KMS-11 (cell line): ENCODE data around the gene REEP1.
A peak's percentile ranks its signal among the peaks of the same experiment; 100 is the strongest.

Experiments
- H2AFZ ChIP-seq: fragments of 200-600 bp; sonication (generic); 2 replicates; pipeline ENCODE4 v1.6.1; 2016; ENCODE audit warnings: antibody characterized with exemption, mixed run types, low read depth
- H3K27ac ChIP-seq: fragments of 200-600 bp; sonication (generic); 2 replicates; pipeline ENCODE4 v1.6.1; 2016; ENCODE audit warnings: mild to moderate bottlenecking, mixed run types
- H3K27me3 ChIP-seq: fragments of 200-600 bp; sonication (generic); 2 replicates; pipeline ENCODE4 v1.6.1; 2017; ENCODE audit warnings: mild to moderate bottlenecking, low read depth, mixed run types, moderate library complexity; ENCODE audit not compliant: insufficient read depth
- H3K36me3 ChIP-seq: fragments of 200-600 bp; sonication (generic); 2 replicates; pipeline ENCODE4 v1.6.1; 2017; ENCODE audit warnings: mild to moderate bottlenecking, mixed run types; ENCODE audit not compliant: insufficient read depth
- H3K4me1 ChIP-seq: fragments of 200-600 bp; sonication (generic); 2 replicates; pipeline ENCODE4 v1.6.1; 2016; ENCODE audit warnings: mild to moderate bottlenecking, low read depth, mixed run types; ENCODE audit not compliant: poor library complexity, severe bottlenecking
- H3K4me2 ChIP-seq: fragments of 200-600 bp; sonication (generic); 2 replicates; pipeline ENCODE4 v1.7.0; 2016; ENCODE audit warnings: mild to moderate bottlenecking, mixed run types
- H3K4me3 ChIP-seq: fragments of 200-600 bp; sonication (generic); IDR thresholded peaks from 2 replicates; pipeline ENCODE4 v1.6.1; 2017; ENCODE audit warnings: low read depth, low read length, mixed read lengths; ENCODE audit not compliant: insufficient read depth
- H3K79me2 ChIP-seq: fragments of 200-600 bp; sonication (generic); 2 replicates; pipeline ENCODE4 v1.6.1; 2016; ENCODE audit warnings: low read depth, mixed run types; ENCODE audit not compliant: insufficient read depth
- H3K9ac ChIP-seq: fragments of 200-600 bp; sonication (generic); 2 replicates; pipeline ENCODE4 v1.6.1; 2016; ENCODE audit warnings: mild to moderate bottlenecking, mixed run types
- H4K20me1 ChIP-seq: fragments of 200-600 bp; sonication (generic); 2 replicates; pipeline ENCODE4 v1.6.1; 2016; ENCODE audit warnings: mild to moderate bottlenecking, mixed run types; ENCODE audit not compliant: insufficient read depth
- TF ChIP-seq, protein P1 (sequence below): fragments of 200-600 bp; sonication (generic); conservative IDR thresholded peaks from 2 replicates; pipeline ENCODE4 v1.6.1; 2017; ENCODE audit warnings: low read depth, mild to moderate bottlenecking, antibody characterized with exemption, low read length, moderate library complexity, mixed read lengths

The REEP1 gene

DNA sequence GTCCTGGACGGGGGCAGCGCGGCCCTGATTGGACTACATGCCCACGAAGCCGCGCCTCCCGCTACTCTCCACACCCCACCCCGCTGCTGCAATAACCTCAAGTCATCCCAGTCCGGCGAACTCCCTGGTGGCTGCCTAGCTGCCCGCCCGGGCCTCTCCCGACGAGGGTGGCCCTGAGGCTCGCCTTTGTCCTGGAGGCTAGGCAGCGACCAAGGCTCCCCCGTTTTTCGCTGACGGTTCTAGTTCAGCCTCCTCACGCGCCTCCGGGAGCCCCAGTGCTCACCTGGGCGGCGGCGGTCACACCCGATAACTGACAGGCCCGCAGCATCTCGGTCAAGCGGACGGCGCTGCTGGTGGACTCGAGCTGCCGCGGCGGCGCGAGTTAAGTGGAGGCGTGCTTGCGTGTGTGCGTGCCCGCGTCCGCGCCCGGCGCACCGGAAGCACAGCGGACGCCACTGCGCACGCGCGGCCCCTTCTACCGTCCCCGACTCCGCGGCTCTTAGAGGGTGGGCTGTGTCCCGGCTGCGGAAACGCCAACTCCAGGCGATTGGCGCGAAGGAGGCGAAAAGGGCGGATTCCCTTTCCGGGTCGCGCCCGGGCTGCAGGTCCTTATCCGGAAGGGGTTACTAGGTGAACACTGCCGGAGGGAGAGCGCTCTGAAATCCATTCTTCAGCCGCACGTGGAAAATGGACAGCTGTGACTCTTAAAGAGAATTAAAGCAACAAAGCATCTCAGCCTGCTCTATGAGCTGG is 142.2 kb downstream of the REEP1 start, which contains the start of gene IMMT:
Gene IMMT, minus strand, starts transcription at position 408 of the 753 bp plus-strand sequence. Its CDS starts 80 bp downstream, at position 328.
- no peaks in the 10 kb centered on the region for H3K27me3 ChIP-seq
- peak within 1 kb of the TSS; percentile 89 for H3K9ac ChIP-seq
- H3K27ac ChIP-seq, result peak within 1 kb of the TSS; percentile 95
- peaks cover 53% of the 10 kb centered on the region for H3K79me2 ChIP-seq
- peak within 1 kb of the TSS; percentile 95 for H3K4me3 ChIP-seq
- TF ChIP-seq, protein P1, sequence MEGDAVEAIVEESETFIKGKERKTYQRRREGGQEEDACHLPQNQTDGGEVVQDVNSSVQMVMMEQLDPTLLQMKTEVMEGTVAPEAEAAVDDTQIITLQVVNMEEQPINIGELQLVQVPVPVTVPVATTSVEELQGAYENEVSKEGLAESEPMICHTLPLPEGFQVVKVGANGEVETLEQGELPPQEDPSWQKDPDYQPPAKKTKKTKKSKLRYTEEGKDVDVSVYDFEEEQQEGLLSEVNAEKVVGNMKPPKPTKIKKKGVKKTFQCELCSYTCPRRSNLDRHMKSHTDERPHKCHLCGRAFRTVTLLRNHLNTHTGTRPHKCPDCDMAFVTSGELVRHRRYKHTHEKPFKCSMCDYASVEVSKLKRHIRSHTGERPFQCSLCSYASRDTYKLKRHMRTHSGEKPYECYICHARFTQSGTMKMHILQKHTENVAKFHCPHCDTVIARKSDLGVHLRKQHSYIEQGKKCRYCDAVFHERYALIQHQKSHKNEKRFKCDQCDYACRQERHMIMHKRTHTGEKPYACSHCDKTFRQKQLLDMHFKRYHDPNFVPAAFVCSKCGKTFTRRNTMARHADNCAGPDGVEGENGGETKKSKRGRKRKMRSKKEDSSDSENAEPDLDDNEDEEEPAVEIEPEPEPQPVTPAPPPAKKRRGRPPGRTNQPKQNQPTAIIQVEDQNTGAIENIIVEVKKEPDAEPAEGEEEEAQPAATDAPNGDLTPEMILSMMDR, result no peak
- no peaks in the 10 kb centered on the region for H3K36me3 ChIP-seq
- peak within 1 kb of the TSS; percentile 88 for H3K4me2 ChIP-seq
- peak within 1 kb of the TSS; percentile 53 for H2AFZ ChIP-seq
- H4K20me1 ChIP-seq, result no peaks in the 10 kb centered on the region
- peaks cover 34% of the 10 kb centered on the region for H3K4me1 ChIP-seq

DNA sequence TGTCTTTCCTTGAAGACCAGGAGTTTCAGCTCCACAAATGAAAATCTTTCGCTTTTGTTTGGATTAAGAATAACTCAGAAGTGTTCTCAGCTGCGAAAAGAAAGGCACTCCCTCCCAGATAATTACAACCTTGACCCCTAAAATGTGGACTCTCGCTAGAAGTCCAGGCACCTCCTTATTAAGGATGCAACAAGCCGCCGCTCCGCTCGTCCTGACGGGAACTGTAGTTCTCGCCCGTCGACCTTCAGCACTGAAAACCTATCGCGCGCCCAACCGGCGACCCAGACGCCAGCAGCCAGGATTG is 142.7 kb downstream of the REEP1 start:
- H3K4me3 ChIP-seq, result peak overlapping the region; percentile 94
- peaks cover 53% of the 10 kb centered on the region for H3K79me2 ChIP-seq
- peak overlapping the region; percentile 89; the same call in 1 of the 2 replicates for H3K9ac ChIP-seq
- TF ChIP-seq, protein P1, result no peak
- peak overlapping the region; percentile 88 for H3K4me2 ChIP-seq
- no peaks in the 10 kb centered on the region for H3K27me3 ChIP-seq
- H2AFZ ChIP-seq, result peak overlapping the region; percentile 53
- no peaks in the 10 kb centered on the region for H4K20me1 ChIP-seq
- H3K4me1 ChIP-seq, result peaks cover 37% of the 10 kb centered on the region
- no peaks in the 10 kb centered on the region for H3K36me3 ChIP-seq
- H3K27ac ChIP-seq, result peak overlapping the region; percentile 95

- Histone ChIP-seq H3K36me3 (no peaks in the 10 kb centered on the region), H2AFZ (no peak overlapping the region), H3K27ac (peak overlapping the region; percentile 95; the same call in 1 of the 2 replicates), H3K9ac (peak overlapping the region; percentile 89; the same call in 1 of the 2 replicates), H3K4me2 (peak overlapping the region; percentile 88), H3K79me2 (peaks cover 56% of the 10 kb centered on the region), H4K20me1 (no peaks in the 10 kb centered on the region), H3K4me1 (peaks cover 41% of the 10 kb centered on the region), H3K27me3 (no peaks in the 10 kb centered on the region), H3K4me3 (peak overlapping the region; percentile 27)
- TF ChIP-seq, protein P1, result no peak
Observed at GRCh38 chr2:86193901-86194567, 143.4 kb downstream of the REEP1 start.

DNA sequence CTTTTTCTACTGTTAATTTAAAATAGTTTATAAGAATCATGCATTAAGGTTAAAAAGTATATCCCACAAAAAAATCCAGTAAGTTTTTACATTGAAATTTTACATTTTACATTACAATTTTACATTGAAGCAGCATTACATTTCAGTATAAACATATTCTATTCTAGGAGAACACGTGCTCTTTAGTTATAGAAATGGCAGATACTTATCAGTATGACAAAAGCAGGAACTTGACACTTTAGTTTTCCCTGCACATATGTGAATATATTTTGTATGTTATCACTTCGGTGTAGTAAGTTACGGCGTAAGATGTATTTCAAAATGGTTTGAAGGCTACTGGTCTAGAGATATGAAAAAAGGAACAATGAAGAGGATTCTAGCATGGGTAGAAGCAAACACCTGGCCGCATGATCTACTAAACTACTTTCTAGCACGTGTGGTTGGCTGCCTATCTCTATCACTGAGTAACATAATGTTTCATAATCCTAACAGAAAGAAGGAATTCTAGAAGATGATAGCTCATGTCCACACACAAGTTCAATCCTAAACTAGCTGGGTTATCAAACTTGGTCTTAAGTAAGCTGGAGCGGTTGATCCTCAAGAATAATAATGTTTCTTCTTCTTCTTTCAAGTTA is 147.5 kb downstream of the REEP1 start:
- Histone ChIP-seq H2AFZ (no peak overlapping the region), H3K36me3 (no peaks in the 10 kb centered on the region), H3K27ac (no peak overlapping the region), H3K9ac (no peak overlapping the region), H4K20me1 (peaks cover 20% of the 10 kb centered on the region), H3K4me1 (peaks cover 51% of the 10 kb centered on the region), H3K27me3 (no peaks in the 10 kb centered on the region), H3K79me2 (peaks cover 97% of the 10 kb centered on the region), H3K4me3 (no peak overlapping the region), H3K4me2 (no peak overlapping the region)
- TF ChIP-seq, protein P1, result no peak
